ENCODE results near the gene RAI14.
"Not testable (repeated sequence)": the region's sequence is repeated elsewhere in the genome, so short reads cannot be mapped to it uniquely, and the experiment has no call there.

- TF ChIP-seq CTCF, POLR2A (IDR thresholded peaks at IDR 0.05): not testable (repeated sequence)
These were observed 174.7 kb downstream of the RAI14 start for GRCh38 chr5:34830827-34831226.

Measured in vagina (tissue), 2 donors.